ENCODE data around the gene AMIGO2. TPM values are rescaled to one million over a fixed set of nuclear protein-coding genes. Genes with fewer than 3 reads are reported as not detected.

Gene AMIGO2
- total RNA-seq, 2 experiments from 2014 or later, result 12.4 to 13.6 TPM

DNA sequence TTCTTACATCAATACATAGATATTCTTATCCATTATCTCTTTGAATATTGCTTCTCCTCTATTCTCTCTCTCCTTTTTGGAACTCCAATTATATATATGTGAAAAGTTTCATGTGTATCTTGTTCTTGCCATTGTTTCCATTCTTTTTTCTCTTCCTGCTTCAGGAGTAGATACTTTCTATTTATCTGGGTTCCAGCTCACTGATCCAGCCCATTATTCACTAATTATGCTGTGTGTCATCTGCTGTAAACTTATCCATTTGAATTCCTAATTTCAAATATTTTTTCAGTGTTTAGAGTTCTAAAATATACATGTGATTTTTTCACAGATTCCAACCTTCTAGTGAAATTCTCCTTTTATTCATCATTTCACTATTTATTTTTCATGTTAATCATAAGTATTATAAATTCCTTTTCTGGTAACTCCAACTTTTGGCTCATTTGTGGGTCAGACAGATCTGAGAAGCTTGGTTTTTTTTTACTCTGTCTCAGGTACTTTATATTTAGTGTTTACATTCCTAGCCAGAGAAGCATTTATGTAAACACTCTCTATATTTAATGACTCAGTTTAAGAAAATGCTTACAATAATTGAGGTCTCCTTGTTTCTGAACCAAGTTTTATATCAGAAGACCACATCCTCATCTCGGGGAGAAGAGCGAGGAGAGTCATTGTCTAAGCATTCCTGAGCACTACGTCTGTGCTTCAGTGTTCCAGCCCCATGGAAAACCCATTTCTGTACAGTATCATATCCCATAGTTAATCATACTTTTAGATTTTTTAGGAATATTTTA, 15.9 kb upstream of the AMIGO2 start:
- POLR2A ChIA-PET, result no interaction called here
- no peak overlapping the region for H3K27ac Mint-ChIP-seq

DNA sequence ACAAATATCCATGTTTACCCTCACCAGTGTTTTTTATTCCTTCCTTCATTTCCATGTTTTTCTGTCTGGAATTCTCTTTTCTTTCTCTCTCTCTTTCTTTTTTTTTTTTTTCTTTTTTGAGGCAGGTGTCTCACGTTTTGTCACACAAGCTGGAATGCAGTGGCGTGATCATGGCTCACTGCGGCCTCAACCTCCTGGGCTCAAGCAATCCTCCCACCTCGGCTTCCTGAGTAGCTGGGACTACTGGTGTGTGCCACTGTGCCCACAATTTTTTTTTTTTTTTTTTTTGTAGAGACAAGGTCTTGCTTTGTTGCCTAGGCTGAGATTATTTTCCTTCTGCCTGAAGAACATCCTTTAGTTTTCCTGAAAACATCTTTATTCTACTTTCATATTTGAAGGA, 15.0 kb upstream of the AMIGO2 start:
- Mint-ChIP-seq H3K27ac (no peak overlapping the region), H3K27me3 (no peaks in the 10 kb centered on the region), H3K9me3 (peaks cover 10% of the 10 kb centered on the region), H3K4me3 (no peak overlapping the region), H3K36me3 (peaks cover 8% of the 10 kb centered on the region), H3K4me1 (ENCODE audit: low read depth) (peaks cover 26% of the 10 kb centered on the region)
- POLR2A ChIA-PET, result no interaction called here
- no peak for DNase-seq
- intact Hi-C loops (cut with micrococcal nuclease), result no loop called here
- CTCF ChIA-PET, result interaction anchor here (1.0 kb wide), 1 partner anchor 9 kb away, joined by 4 read pairs; no protein-coding TSS in a partner anchor

More for the DNA sequence above, 15.9 kb upstream of the AMIGO2 start:
- CTCF ChIA-PET, result interaction anchor here (1.0 to 1.7 kb wide), 2 partner anchors 10 to 24 kb away, joined by 4 to 5 read pairs; no protein-coding TSS in a partner anchor
- intact Hi-C loops (cut with micrococcal nuclease), result no loop called here
- no peak for DNase-seq
- Mint-ChIP-seq H3K4me3 (no peak overlapping the region), H3K36me3 (peaks cover 2% of the 10 kb centered on the region), H3K27me3 (no peaks in the 10 kb centered on the region), H3K4me1 (ENCODE audit: low read depth) (peaks cover 26% of the 10 kb centered on the region), H3K9me3 (peaks cover 4% of the 10 kb centered on the region)

DNA sequence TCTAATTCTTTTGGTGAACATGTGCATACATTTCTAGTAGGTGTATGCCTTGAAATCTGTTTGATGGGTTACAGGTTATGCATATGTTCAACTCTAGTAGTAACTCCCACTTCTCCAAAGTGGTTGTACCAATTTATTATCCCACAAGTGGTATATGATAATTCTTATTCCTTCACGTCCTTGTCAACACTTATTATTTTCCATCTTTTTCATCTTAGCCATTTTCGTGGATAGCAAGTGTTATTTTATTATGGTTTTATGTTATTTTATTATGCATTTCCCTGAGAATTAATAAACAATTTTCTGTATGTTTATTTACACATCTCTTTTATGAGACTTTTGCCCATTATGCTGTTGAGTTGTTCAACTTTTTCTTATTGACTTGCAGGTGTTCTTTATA, 11.2 kb upstream of the AMIGO2 start:
- Mint-ChIP-seq H3K27me3 (no peaks in the 10 kb centered on the region), H3K36me3 (peaks cover 8% of the 10 kb centered on the region), H3K9me3 (peaks cover 10% of the 10 kb centered on the region), H3K4me3 (no peak overlapping the region), H3K4me1 (ENCODE audit: low read depth) (peaks cover 26% of the 10 kb centered on the region), H3K27ac (no peak overlapping the region)
- DNase-seq, result no peak
- POLR2A ChIA-PET, result no interaction called here
- intact Hi-C loops (cut with micrococcal nuclease), result no loop called here
- CTCF ChIA-PET, result no interaction called here

DNA sequence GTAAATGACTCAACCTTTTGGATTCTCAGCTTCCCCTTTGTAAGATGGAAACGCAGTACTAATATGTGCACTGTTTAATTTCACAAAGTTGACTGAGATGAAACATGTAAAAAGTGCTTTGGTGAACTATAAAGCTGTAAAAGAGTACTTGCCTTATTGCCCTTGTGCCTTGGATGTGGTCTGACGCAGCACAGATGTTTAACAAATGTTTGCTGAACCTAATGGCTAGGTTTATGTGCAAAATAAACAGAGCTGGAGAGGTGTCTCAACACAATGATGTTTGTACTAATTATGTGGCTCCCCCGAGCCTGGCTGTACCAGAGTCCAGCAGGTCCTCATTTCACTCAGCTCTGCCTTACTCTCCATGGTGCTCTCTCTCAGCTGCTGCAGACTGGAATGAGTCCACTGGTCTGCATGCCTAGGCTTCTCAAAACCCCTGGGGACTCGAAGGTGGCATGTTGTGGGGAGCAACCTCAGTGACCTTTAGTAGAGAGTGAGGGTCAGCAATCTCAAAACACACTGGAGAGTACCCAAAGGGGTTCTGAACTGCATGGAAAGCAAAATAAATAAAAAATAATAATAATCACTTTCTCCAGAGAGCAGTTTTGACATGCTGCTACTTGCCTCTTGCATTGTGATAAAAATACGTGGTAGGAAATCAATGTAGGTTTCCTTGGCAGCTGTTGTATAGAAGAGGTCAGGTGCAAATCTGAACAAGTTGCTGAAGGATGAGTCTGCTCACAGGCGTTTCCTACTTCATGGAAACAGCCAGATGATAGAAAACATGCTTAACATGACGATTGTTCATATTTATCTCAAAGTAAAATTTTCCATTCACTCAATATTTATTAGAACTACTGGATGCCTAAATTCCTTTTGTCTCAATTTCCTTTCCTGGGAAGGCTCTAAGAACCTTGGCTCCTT, 8.5 kb upstream of the AMIGO2 start:
- POLR2A ChIA-PET, result no interaction called here
- Mint-ChIP-seq H3K36me3 (peaks cover 8% of the 10 kb centered on the region), H3K4me3 (no peak overlapping the region), H3K27me3 (no peaks in the 10 kb centered on the region), H3K4me1 (ENCODE audit: low read depth) (peaks cover 36% of the 10 kb centered on the region), H3K9me3 (peaks cover 10% of the 10 kb centered on the region), H3K27ac (no peak overlapping the region)
- intact Hi-C loops (cut with micrococcal nuclease), result loop anchor here (10.0 kb wide), 2 partner anchors 727 to 873 kb away; partner anchors contain the start of gene HDAC7
- no peak for DNase-seq
- CTCF ChIA-PET, result no interaction called here

DNA sequence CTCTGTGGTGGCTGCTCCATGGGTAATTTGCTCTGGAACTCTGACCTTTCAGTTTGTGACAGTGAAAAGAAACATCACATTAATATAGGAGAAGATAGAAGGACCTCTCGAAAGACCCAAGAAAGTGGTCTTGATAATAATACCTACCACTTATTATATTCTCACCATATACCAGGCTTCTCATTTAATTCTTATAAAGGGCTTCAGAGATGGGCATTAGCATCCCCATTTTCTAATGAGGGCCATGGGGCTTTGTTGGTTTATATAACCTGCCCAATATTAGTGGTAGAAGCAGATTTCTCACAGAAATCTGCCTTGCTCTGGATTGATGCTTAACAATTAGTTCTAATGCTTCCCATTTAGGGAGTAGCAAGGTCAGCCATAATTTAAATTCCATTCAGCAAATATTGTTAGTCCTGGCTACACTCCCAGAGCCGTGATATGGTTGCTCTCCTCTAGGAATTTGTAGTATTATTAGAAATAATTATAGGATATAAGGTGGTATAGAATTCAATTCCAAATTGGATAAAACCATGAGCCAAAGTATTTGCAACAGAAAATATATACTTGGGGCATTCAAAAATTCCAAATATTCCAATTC, 7.4 kb upstream of the AMIGO2 start:
- ChIA-PET CTCF (no interaction called here), POLR2A (no interaction called here)
- no peak overlapping the region for H3K4me3 Mint-ChIP-seq
- intact Hi-C loops (cut with micrococcal nuclease), result loop anchor here (10.0 kb wide), 2 partner anchors 728 to 872 kb away; partner anchors contain the start of gene HDAC7
- DNase-seq, result no peak
- peaks cover 42% of the 10 kb centered on the region for H3K4me1 Mint-ChIP-seq (ENCODE audit: low read depth)
- peaks cover 8% of the 10 kb centered on the region for H3K36me3 Mint-ChIP-seq
- H3K27me3 Mint-ChIP-seq, result no peaks in the 10 kb centered on the region
- peaks cover 10% of the 10 kb centered on the region for H3K9me3 Mint-ChIP-seq
- no peak overlapping the region for H3K27ac Mint-ChIP-seq

DNA sequence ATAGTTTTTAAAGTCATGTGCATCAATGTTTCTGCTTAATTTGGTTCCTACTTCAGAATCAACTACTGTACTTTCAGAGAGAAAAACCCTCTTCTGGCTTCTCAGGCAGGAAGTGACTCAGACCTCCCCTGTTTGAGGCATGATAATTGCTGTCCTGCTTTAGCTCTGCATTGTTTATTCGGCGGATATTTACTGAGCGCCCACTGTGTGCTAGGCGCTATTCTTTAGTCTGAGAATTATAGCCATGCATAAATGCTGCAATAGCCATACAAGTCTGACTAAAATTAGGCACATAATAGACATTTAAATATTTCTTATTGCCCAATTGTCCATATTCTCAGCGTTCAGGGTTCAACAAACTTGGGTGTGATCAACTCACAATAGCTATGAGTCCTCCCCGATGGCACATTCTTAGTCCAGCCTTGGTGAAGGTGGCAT, 6.1 kb upstream of the AMIGO2 start:
- intact Hi-C loops (cut with micrococcal nuclease), result loop anchor here (1.0 to 10.0 kb wide), 7 partner anchors 25 to 871 kb away; partner anchors contain the start of gene HDAC7
- Mint-ChIP-seq H3K4me3 (peak overlapping the region; percentile 47), H3K27me3 (no peaks in the 10 kb centered on the region), H3K4me1 (ENCODE audit: low read depth) (peaks cover 51% of the 10 kb centered on the region), H3K36me3 (peaks cover 7% of the 10 kb centered on the region), H3K27ac (peak overlapping the region; percentile 69), H3K9me3 (peaks cover 7% of the 10 kb centered on the region)
- ChIA-PET POLR2A (interaction anchor here (1.0 kb wide), 1 partner anchor 25 kb away, joined by 4 read pairs; no protein-coding TSS in a partner anchor), CTCF (interaction anchor here (1.2 to 1.5 kb wide), 3 partner anchors 10 to 312 kb away, joined by 3 to 6 read pairs (median 4); no protein-coding TSS in a partner anchor)
- DNase-seq, result peak; percentile 59

DNA sequence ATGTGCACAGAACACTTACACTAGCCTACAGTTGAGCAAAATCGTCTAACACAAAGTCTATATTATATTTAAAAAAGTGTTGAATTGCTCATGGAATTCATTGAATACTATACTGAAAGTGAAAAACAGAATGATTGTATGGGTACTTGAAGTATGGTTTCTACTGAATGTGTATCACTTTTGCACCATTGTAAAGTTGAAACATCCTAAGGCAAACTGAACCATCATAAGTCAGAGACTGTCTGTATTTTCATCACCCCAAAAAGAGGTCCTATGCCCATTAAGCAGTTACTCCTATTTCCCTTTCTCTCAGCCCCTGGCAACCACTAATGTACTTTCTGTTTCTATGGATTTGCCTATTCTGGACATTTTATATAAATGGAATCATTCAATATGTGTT, 4.4 kb upstream of the AMIGO2 start:
- POLR2A ChIA-PET, result interaction anchor here (1.2 to 7.8 kb wide), 3 partner anchors 107 to 131 kb away, joined by 3 to 92 read pairs (median 9); no protein-coding TSS in a partner anchor
- no peak overlapping the region for H3K4me3 Mint-ChIP-seq
- peaks cover 57% of the 10 kb centered on the region for H3K4me1 Mint-ChIP-seq (ENCODE audit: low read depth)

DNA sequence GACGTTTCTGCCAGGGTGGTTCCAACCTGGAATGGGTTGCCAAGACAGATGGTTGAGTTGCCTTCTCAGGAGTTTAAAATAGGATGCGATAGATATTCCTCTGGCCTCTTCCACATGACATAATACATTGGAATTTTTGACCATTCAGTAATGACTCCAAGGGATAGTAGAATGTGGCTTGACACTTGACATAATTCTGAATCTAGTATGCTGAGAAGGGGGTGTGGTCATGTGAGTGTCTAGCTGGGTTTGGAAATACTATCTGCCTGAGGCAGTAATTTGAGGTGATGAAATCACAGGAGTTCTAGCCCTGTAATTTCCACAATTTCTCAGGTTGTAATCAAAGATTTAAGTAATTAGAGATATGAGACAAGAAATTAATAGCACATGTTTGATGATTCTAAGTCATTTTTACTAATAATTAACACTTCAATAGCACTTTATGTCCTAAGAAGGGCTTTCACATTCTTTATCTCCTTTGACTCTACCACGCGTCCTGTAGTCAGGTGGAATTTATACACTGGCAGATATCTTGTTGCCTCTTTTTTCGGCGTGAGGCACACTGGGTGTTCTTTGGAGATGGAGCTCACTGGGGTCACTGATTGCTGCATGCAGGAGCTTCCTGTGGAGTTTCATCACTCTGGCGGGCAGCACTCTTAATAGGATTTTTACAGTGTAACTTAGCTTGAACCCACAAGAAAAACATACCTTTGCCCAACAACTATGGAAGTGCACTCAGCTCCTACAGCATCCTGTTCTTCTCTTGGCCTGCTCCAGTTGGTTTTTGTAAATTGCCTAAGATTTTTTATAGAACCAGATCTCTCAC, 3.2 kb upstream of the AMIGO2 start:
- intact Hi-C loops (cut with micrococcal nuclease), result loop anchor here (10.0 kb wide), 2 partner anchors 732 to 868 kb away; partner anchors contain the start of gene HDAC7
- no peaks in the 10 kb centered on the region for H3K27me3 Mint-ChIP-seq
- H3K9me3 Mint-ChIP-seq, result no peaks in the 10 kb centered on the region
- no peak overlapping the region for H3K4me3 Mint-ChIP-seq
- H3K36me3 Mint-ChIP-seq, result peaks cover 3% of the 10 kb centered on the region
- H3K27ac Mint-ChIP-seq, result no peak overlapping the region
- no peak for DNase-seq
- ChIA-PET CTCF (interaction anchor here (0.8 to 3.6 kb wide), 4 partner anchors 13 to 315 kb away, joined by 4 to 25 read pairs (median 4); no protein-coding TSS in a partner anchor), POLR2A (interaction anchor here (1.8 to 7.8 kb wide), 2 partner anchors 124 to 132 kb away, joined by 9 to 92 read pairs; no protein-coding TSS in a partner anchor)
- H3K4me1 Mint-ChIP-seq (ENCODE audit: low read depth), result peaks cover 67% of the 10 kb centered on the region

More for the DNA sequence above, 4.4 kb upstream of the AMIGO2 start:
- H3K36me3 Mint-ChIP-seq, result peaks cover 2% of the 10 kb centered on the region
- H3K9me3 Mint-ChIP-seq, result no peaks in the 10 kb centered on the region
- H3K27me3 Mint-ChIP-seq, result no peaks in the 10 kb centered on the region
- CTCF ChIA-PET, result interaction anchor here (1.5 to 3.6 kb wide), 2 partner anchors 14 to 314 kb away, joined by 5 to 25 read pairs; no protein-coding TSS in a partner anchor
- peak overlapping the region; percentile 69 for H3K27ac Mint-ChIP-seq
- DNase-seq, result no peak
- intact Hi-C loops (cut with micrococcal nuclease), result loop anchor here (1.0 to 10.0 kb wide), 8 partner anchors 17 to 869 kb away; partner anchors contain the start of gene HDAC7

DNA sequence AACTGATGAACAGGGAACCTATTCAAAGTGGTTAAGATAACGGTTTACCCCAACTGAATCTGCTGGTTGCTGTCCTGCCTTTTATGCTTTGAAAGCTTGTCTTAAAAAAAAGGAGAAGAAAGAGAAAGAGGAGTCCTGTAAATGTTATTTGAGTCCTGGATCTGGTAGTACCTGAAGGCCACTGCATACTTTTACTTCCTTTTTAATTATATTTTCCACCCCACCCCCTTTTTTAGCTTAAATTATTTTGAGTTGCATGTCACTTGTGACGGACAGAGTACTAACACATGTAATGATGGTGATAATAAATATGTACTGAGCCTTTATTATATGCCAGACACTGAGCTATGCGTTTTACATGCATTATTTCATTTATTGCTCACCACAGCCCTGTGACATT, 2.5 kb upstream of the AMIGO2 start:
- peaks cover 74% of the 10 kb centered on the region for H3K4me1 Mint-ChIP-seq (ENCODE audit: low read depth)
- no peak for DNase-seq
- no peak overlapping the region for H3K4me3 Mint-ChIP-seq
- H3K36me3 Mint-ChIP-seq, result peaks cover 10% of the 10 kb centered on the region
- intact Hi-C loops (cut with micrococcal nuclease), result loop anchor here (10.0 kb wide), 2 partner anchors 733 to 867 kb away; partner anchors contain the start of gene HDAC7
- CTCF ChIA-PET, result interaction anchor here (0.7 to 3.6 kb wide), 3 partner anchors 12 to 315 kb away, joined by 3 to 25 read pairs (median 4); no protein-coding TSS in a partner anchor
- H3K9me3 Mint-ChIP-seq, result no peaks in the 10 kb centered on the region
- H3K27me3 Mint-ChIP-seq, result no peaks in the 10 kb centered on the region
- POLR2A ChIA-PET, result interaction anchor here (7.8 kb wide), 1 partner anchor 133 kb away, joined by 92 read pairs; no protein-coding TSS in a partner anchor
- peak overlapping the region; percentile 26 for H3K27ac Mint-ChIP-seq

DNA sequence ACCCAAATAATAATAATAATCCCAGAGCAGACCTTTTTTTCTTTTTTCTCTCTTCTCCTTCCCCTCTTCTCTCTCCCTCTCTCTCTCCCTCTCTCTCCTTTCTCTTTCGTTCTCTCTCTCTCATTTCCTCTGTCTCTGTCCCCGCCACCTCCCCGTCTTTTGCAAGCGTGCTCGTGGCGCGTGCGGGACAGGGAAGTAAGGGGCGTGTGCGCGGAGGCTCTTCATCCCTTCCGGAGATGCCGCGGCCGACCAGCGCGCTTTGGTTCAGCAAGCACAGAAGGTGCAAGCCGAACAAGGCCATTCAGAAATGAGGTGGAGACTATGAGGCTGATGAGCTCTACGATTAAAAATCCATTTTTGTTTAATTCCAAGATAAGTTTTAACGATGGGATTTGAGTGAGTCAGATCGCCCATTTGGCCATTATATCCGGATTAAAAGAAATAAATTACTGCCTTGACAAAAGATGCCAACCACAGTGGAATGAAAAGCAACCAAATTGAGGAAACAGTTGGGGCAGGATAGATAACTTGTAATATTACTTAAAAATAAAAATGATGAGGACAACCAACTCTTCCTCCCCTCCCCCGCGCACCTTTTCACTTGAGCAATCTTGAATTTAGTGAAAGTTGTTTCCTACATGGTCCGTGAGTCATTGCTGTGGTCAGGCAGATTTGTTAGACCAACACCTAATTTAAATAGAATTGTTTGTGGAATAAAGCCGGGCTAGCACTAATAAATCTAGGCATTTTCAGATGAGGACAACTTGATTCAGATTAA, 1.2 kb upstream of the AMIGO2 start:
- Mint-ChIP-seq H3K36me3 (peaks cover 12% of the 10 kb centered on the region), H3K27ac (peak overlapping the region; percentile 92), H3K4me3 (peak overlapping the region; percentile 92), H3K27me3 (no peaks in the 10 kb centered on the region), H3K9me3 (no peaks in the 10 kb centered on the region), H3K4me1 (ENCODE audit: low read depth) (peaks cover 83% of the 10 kb centered on the region)
- POLR2A ChIA-PET, result interaction anchor here (1.1 to 7.8 kb wide), 7 partner anchors 10 to 310 kb away, joined by 3 to 92 read pairs (median 4); no protein-coding TSS in a partner anchor
- peak; percentile 72 for DNase-seq
- intact Hi-C loops (cut with micrococcal nuclease), result loop anchor here (1.0 to 10.0 kb wide), 5 partner anchors 112 to 866 kb away; partner anchors contain the start of genes HDAC7 and SLC38A2
- CTCF ChIA-PET, result interaction anchor here (1.1 to 4.0 kb wide), 5 partner anchors 12 to 626 kb away, joined by 3 to 49 read pairs (median 7); no protein-coding TSS in a partner anchor

Data from activated CD4-positive, alpha-beta memory T cell treated with anti-CD3 and anti-CD28 coated beads for 36 hours (primary cell).